Measurements from ENCODE around the gene MRGPRG. TPM values are rescaled to one million over a fixed set of nuclear protein-coding genes. Genes with fewer than 3 reads are reported as not detected.

The MRGPRG gene
- total and polyA plus RNA-seq, 2 of the 8 experiments (the other 6 are each of a cell fraction or from before 2014, with no cell fraction given) = not detected

DNA sequence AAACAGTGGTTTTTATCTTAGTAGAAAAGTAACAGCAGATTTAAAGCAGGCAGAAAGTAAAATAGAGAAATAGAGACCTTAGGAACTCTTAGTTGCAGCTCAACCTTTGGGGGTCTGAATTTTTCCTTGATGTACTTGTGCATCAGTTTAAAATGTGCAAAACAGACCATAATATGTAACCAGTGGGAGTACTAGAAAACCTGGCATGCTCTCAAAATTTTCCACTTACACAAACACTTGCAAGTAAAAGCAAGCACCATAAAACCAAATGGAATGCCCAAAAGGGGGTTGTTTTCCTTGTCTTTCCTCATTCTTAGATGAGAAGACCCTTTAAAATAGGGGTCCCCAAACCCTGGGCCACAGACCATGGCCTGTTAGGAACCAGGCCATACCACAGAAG is 26.5 kb upstream of the MRGPRG start:
- H4K5ac ChIP-seq (ENCODE audit: insufficient read length, low read depth, low read length) = no peak overlapping the region
- FAIRE-seq = no peak
- CTCF ChIA-PET (ENCODE audit: partially characterized antibody) = interaction anchor here (1.3 kb wide), 1 partner anchor 154 kb away, joined by 4 read pairs; no protein-coding TSS in a partner anchor
- TF ChIP-seq SUZ12 (IDR thresholded peaks at IDR 0.05; ENCODE audit: low read length) = no peak
- TF ChIP-seq SP1 (IDR thresholded peaks at IDR 0.05; ENCODE audit: low read depth, low read length) = no peak
- TF ChIP-seq SP2 (IDR thresholded peaks at IDR 0.05; ENCODE audit: low read length) = no peak
- TF ChIP-seq EZH2 (IDR thresholded peaks at IDR 0.05; ENCODE audit: low read depth, low read length, severe bottlenecking) = no peak
- no peak for TF ChIP-seq BACH1 (IDR thresholded peaks at IDR 0.05; ENCODE audit: low read length)
- no peak for TF ChIP-seq CBX8 (IDR thresholded peaks at IDR 0.05; ENCODE audit: borderline replicate concordance, low read depth, low read length)
- TF ChIP-seq RFX5 (IDR thresholded peaks at IDR 0.05; ENCODE audit: borderline replicate concordance, low read depth, low read length) = no peak
- TF ChIP-seq HDAC2 (IDR thresholded peaks at IDR 0.05; ENCODE audit: borderline replicate concordance in 1 of 2, low read depth in 2 of 2, low read length in 2 of 2) = no peak
- TF ChIP-seq TCF12 (IDR thresholded peaks at IDR 0.05; ENCODE audit: low read depth, low read length) = no peak
- no peak for TF ChIP-seq GABPA (IDR thresholded peaks at IDR 0.05; ENCODE audit: borderline replicate concordance, insufficient read depth, low read length)
- TF ChIP-seq SRF (IDR thresholded peaks at IDR 0.05; ENCODE audit: low read depth, low read length) = no peak
- no peak for TF ChIP-seq TEAD4 (IDR thresholded peaks at IDR 0.05; ENCODE audit: low read depth, low read length)
- TF ChIP-seq NANOG (IDR thresholded peaks at IDR 0.05; ENCODE audit: insufficient read depth, low read depth, low read length, poor library complexity, severe bottlenecking) = no peak
- TF ChIP-seq CHD1 (IDR thresholded peaks at IDR 0.05; ENCODE audit: low read depth, low read length) = no peak
- TF ChIP-seq CHD2 (IDR thresholded peaks at IDR 0.05; ENCODE audit: low read length) = no peak
- TF ChIP-seq TBP (IDR thresholded peaks at IDR 0.05; ENCODE audit: low read depth, low read length) = no peak

More for the DNA sequence above, 26.5 kb upstream of the MRGPRG start:
- Histone ChIP-seq H3K4me3 (ENCODE audit: extremely low read depth in 1 of 4, insufficient read depth in 2 of 4, low read depth in 3 of 4, low read length in 4 of 4) (no peak overlapping the region), H4K91ac (replicated peaks; ENCODE audit: insufficient read length, low read length) (no peak overlapping the region), H4K20me1 (replicated peaks in 1 of 2; ENCODE audit: control insufficient read depth in 1 of 2, insufficient read depth in 2 of 2, low read length in 2 of 2) (no peaks in the 10 kb centered on the region), H3K18ac (ENCODE audit: extremely low read depth, low read length) (no peak overlapping the region), H4K8ac (ENCODE audit: extremely low read depth, insufficient read depth, low read length) (no peak overlapping the region), H3K4me1 (replicated peaks in 1 of 4; ENCODE audit: control insufficient read depth in 3 of 4, insufficient read depth in 4 of 4, low read length in 3 of 4) (peaks cover 0 to 4% (median 0%) of the 10 kb centered on the region in 4 experiments; a peak in 1 of 7 replicates), H3K27ac (ENCODE audit: low read depth, low read length) (no peak overlapping the region), H2BK5ac (ENCODE audit: low read depth, low read length) (no peak overlapping the region), H3K4me2 (ENCODE audit: insufficient read depth in 1 of 2, low read depth in 2 of 2, low read length in 2 of 2) (no peak overlapping the region), H2BK20ac (ENCODE audit: low read length) (no peak overlapping the region), H3K56ac (replicated peaks; ENCODE audit: insufficient read length, low read depth, low read length) (no peak overlapping the region), H3K14ac (ENCODE audit: insufficient read length) (no peak overlapping the region), H2BK15ac (ENCODE audit: low read length) (no peak overlapping the region), H2BK12ac (ENCODE audit: low read depth, low read length) (no peak overlapping the region), H3K79me2 (ENCODE audit: control insufficient read depth in 1 of 2, insufficient read depth in 2 of 2, low read length in 2 of 2) (no peaks in the 10 kb centered on the region), H2BK120ac (replicated peaks; ENCODE audit: low read depth, low read length) (no peak overlapping the region), H3K36me3 (ENCODE audit: control insufficient read depth in 2 of 4, insufficient read depth in 4 of 4, low read length in 3 of 4) (no peaks in the 10 kb centered on the region; a peak in 1 of 8 replicates), H3K4ac (replicated peaks; ENCODE audit: insufficient read length, low read depth, low read length) (no peak overlapping the region), H3K79me1 (ENCODE audit: low read depth, low read length) (no peaks in the 10 kb centered on the region), H3K9ac (replicated peaks in 1 of 4; ENCODE audit: extremely low read depth in 1 of 4, low read depth in 3 of 4, low read length in 3 of 4) (no peak overlapping the region), H3K27me3 (replicated peaks in 1 of 4; ENCODE audit: control insufficient read depth in 3 of 4, extremely low read depth in 1 of 4, insufficient read depth in 3 of 4, low read length in 3 of 4) (no peaks in the 10 kb centered on the region), H2AFZ (ENCODE audit: low read length) (no peak overlapping the region), H3K9me3 (ENCODE audit: insufficient read depth in 2 of 2, low read depth in 1 of 2, low read length in 1 of 2) (peaks cover 5 to 21% of the 10 kb centered on the region in 2 experiments; a peak in 2 of 4 replicates), H3K23me2 (ENCODE audit: low read depth, low read length) (no peaks in the 10 kb centered on the region), H2AK5ac (ENCODE audit: low read depth, low read length) (no peak overlapping the region), H3K23ac (ENCODE audit: insufficient read length) (no peak overlapping the region)
- POLR2A ChIA-PET (ENCODE audit: partially characterized antibody) = no interaction called here
- no peak for DNase-seq (ENCODE audit: low read depth in 1 of 2, low spot score in 2 of 2)
